Karpas-422 (cell line): ENCODE results near the gene OR5F1. TPM values are rescaled to one million over a fixed set of nuclear protein-coding genes. Genes with fewer than 3 reads are reported as not detected.

Source experiments
- DNase-seq: peaks from one replicate; pipeline ENCODE4 v3.0.0-alpha.2; 2015
- H2AFZ ChIP-seq: fragments of 200-600 bp; sonication (generic); 2 replicates; pipeline ENCODE4 v1.6.1; 2014; ENCODE audit warnings: antibody characterized with exemption, low read length, mixed read lengths
- H3K27ac ChIP-seq: fragments of 200-600 bp; sonication (generic); 2 replicates; pipeline ENCODE4 v1.5.1; 2014; ENCODE audit warnings: mild to moderate bottlenecking, low read length, moderate library complexity
- H3K27me3 ChIP-seq: fragments of 200-600 bp; sonication (generic); 2 replicates; pipeline ENCODE4 v1.6.1; 2014; ENCODE audit warnings: low read length, mixed read lengths
- H3K36me3 ChIP-seq: fragments of 200-600 bp; sonication (generic); 2 replicates; pipeline ENCODE4 v1.6.1; 2014; ENCODE audit warnings: low read length, mixed read lengths; ENCODE audit not compliant: insufficient read depth
- H3K4me1 ChIP-seq: fragments of 200-600 bp; sonication (generic); 2 replicates; pipeline ENCODE4 v1.6.1; 2014; ENCODE audit warnings: mild to moderate bottlenecking, low read length, mixed read lengths
- H3K4me2 ChIP-seq: fragments of 200-600 bp; sonication (generic); 2 replicates; pipeline ENCODE4 v1.6.1; 2014; ENCODE audit warnings: low read length, low read depth, mild to moderate bottlenecking; ENCODE audit not compliant: poor library complexity, severe bottlenecking
- H3K4me3 ChIP-seq: fragments of 200-600 bp; sonication (generic); 2 replicates; pipeline ENCODE4 v1.5.1; 2014; ENCODE audit warnings: mild to moderate bottlenecking, antibody characterized with exemption, low read length, mixed read lengths
- H3K79me2 ChIP-seq: fragments of 200-600 bp; sonication (generic); 2 replicates; pipeline ENCODE4 v1.6.1; 2014; ENCODE audit warnings: mild to moderate bottlenecking, low read length, mixed read lengths
- H3K9ac ChIP-seq: fragments of 200-600 bp; sonication (generic); 2 replicates; pipeline ENCODE4 v1.6.0; 2014; ENCODE audit warnings: low read length
- H3K9me2 ChIP-seq: fragments of 200-600 bp; sonication (generic), shearing (Covaris generic); replicated peaks from 2 replicates; pipeline ENCODE4 v1.6.0; 2014; ENCODE audit warnings: mild to moderate bottlenecking, low read length, moderate library complexity; ENCODE audit not compliant: insufficient read depth
- H3K9me3 ChIP-seq: fragments of 300-700, 200-600 bp; sonication (generic); 2 replicates; pipeline ENCODE4 v1.6.1; 2014; ENCODE audit warnings: low read length, mixed read lengths
- H4K20me1 ChIP-seq: fragments of 200-600 bp; sonication (generic); 2 replicates; pipeline ENCODE4 v1.6.1; 2014; ENCODE audit warnings: mild to moderate bottlenecking, antibody characterized with exemption, low read length, low read depth; ENCODE audit not compliant: insufficient read depth
- total RNA-seq: library from RNA; depleted of rRNA; stranded (reverse); fragments of >200 nt; shearing (Covaris generic); gene quantifications from 2 replicates; pipeline ENCODE4 v1.2.3, GENCODE V29; 2014; ENCODE audit warnings: low replicate concordance; rRNA removed

The OR5F1 gene
- total RNA-seq, 1 experiment from 2014 or later, result not detected

DNA sequence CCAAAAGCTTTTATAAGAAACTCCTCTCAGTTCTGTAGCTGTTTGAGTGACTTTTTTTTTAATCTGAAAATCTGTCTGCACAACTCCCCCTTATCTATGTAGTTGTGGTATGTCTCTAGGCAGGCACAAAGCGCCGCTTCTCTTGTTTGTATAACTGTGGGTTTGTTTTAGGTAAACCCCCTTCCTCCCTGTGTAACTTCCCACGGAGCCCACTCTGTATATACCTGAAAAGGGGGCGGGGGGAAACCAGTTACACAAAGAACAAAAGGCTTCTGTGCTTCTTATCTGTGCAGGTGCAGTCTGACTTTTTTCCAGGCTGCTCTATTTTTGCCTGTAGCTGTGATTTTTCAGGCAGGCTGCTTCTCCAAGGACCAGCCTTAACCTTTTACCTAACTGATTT lies 37.9 kb downstream of the OR5F1 start:
- Histone ChIP-seq H4K20me1 (no peaks in the 10 kb centered on the region), H3K4me2 (no peak overlapping the region), H3K4me1 (no peaks in the 10 kb centered on the region), H3K4me3 (no peak overlapping the region), H3K79me2 (no peaks in the 10 kb centered on the region), H3K9ac (no peak overlapping the region), H3K9me3 (no peaks in the 10 kb centered on the region), H3K27ac (no peak overlapping the region), H3K36me3 (no peaks in the 10 kb centered on the region), H2AFZ (no peak overlapping the region), H3K9me2 (no peaks in the 10 kb centered on the region), H3K27me3 (no peaks in the 10 kb centered on the region)
- DNase-seq, result no peak

GRCh38 chr11:55949330-55949729 lies 45.1 kb downstream of the OR5F1 start:
- Histone ChIP-seq H2AFZ (no peak overlapping the region), H3K27ac (no peak overlapping the region), H3K27me3 (no peaks in the 10 kb centered on the region), H3K9me3 (0 out of 2 replicates have a peak, but pooled peaks cover 4% of the 10 kb centered on the region), H3K4me2 (no peak overlapping the region), H4K20me1 (no peaks in the 10 kb centered on the region), H3K79me2 (no peaks in the 10 kb centered on the region), H3K9me2 (no peaks in the 10 kb centered on the region), H3K4me1 (no peaks in the 10 kb centered on the region), H3K9ac (no peak overlapping the region), H3K4me3 (no peak overlapping the region), H3K36me3 (no peaks in the 10 kb centered on the region)
- no peak for DNase-seq

Other genes with a start within 250 kb of the OR5F1 start
- not detected in 2 replicates for gene OR5D13, start 221.2 kb downstream of the OR5F1 start, total RNA-seq
- not detected in 2 replicates for gene OR5D14, start 199.1 kb downstream of the OR5F1 start, total RNA-seq
- gene OR5L1, start 183.3 kb downstream of the OR5F1 start, total RNA-seq, result not detected in 2 replicates
- not detected in 2 replicates for gene OR5D18, start 175.0 kb downstream of the OR5F1 start, total RNA-seq
- gene OR5L2, start 167.4 kb downstream of the OR5F1 start, total RNA-seq, result not detected in 2 replicates
- gene OR5D16, start 155.9 kb downstream of the OR5F1 start, total RNA-seq, result not detected in 2 replicates
- not detected in 2 replicates for gene TRIM51, start 111.3 kb downstream of the OR5F1 start, total RNA-seq
- not detected in 2 replicates for gene OR5W2, start 80.0 kb downstream of the OR5F1 start, total RNA-seq
- not detected in 2 replicates for gene OR5I1, start 58.2 kb downstream of the OR5F1 start, total RNA-seq
- not detected in 2 replicates for gene OR10AG1, start 24.7 kb downstream of the OR5F1 start, total RNA-seq
- gene OR5AS1, start 33.0 kb upstream of the OR5F1 start, total RNA-seq, result not detected in 2 replicates
- gene OR8I2, start 98.7 kb upstream of the OR5F1 start, total RNA-seq, result not detected in 2 replicates
- gene OR8H2, start 109.1 kb upstream of the OR5F1 start, total RNA-seq, result not detected in 2 replicates
- not detected in 2 replicates for gene OR8H3, start 127.7 kb upstream of the OR5F1 start, total RNA-seq
- not detected in 2 replicates for gene OR8J3, start 145.6 kb upstream of the OR5F1 start, total RNA-seq
- gene OR8K5, start 165.7 kb upstream of the OR5F1 start, total RNA-seq, result not detected in 2 replicates
- gene OR5J2, start 182.0 kb upstream of the OR5F1 start, total RNA-seq, result not detected in 2 replicates
- not detected in 2 replicates for gene OR5T2, start 239.6 kb upstream of the OR5F1 start, total RNA-seq